Astrocyte of the spinal cord (primary cell): Measurements from ENCODE around the gene PALLD.

Source experiments
- DNase-seq: peaks from one replicate; pipeline ENCODE4 v3.0.0; 2011; ENCODE audit warnings: low read depth, low spot score
- H3K4me3 ChIP-seq: 2 replicates; pipeline ENCODE4 v1.5.1; 2011; ENCODE audit warnings: low read depth, mild to moderate bottlenecking, low read length, moderate library complexity
- CTCF ChIP-seq: IDR thresholded peaks from 2 replicates; pipeline ENCODE4 v1.5.1; 2012; ENCODE audit warnings: low read depth, mild to moderate bottlenecking, low read length, inconsistent platforms
- in situ Hi-C: cut with HindIII; loops from 2 replicates; pipeline ENCODE4 v1.10.0; 2017; ENCODE audit warnings: low sequenced_read_pairs

The PALLD gene

GRCh38 chr4:168529257-168529656, 32.4 kb downstream of the PALLD start:
- in situ Hi-C loops, result no loop called here
- H3K4me3 ChIP-seq, result no peak overlapping the region
- DNase-seq, result no peak
- no peak for TF ChIP-seq CTCF

GRCh38 chr4:168531305-168531704, 34.5 kb downstream of the PALLD start:
- no peak for TF ChIP-seq CTCF
- no peak for DNase-seq
- H3K4me3 ChIP-seq, result no peak overlapping the region
- in situ Hi-C loops, result no loop called here

GRCh38 chr4:168534535-168534934, 37.7 kb downstream of the PALLD start:
- no peak overlapping the region for H3K4me3 ChIP-seq
- DNase-seq, result no peak
- in situ Hi-C loops, result no loop called here
- TF ChIP-seq CTCF, result no peak

- in situ Hi-C loops, result no loop called here
- DNase-seq, result no peak
- no peak for TF ChIP-seq CTCF
- no peak overlapping the region for H3K4me3 ChIP-seq
Observed at GRCh38 chr4:168535689-168536088, 38.8 kb downstream of the PALLD start.

GRCh38 chr4:168536448-168536847, 39.6 kb downstream of the PALLD start:
- in situ Hi-C loops, result no loop called here
- no peak for TF ChIP-seq CTCF
- no peak overlapping the region for H3K4me3 ChIP-seq
- no peak for DNase-seq

GRCh38 chr4:168537086-168537485, 40.2 kb downstream of the PALLD start:
- no peak for DNase-seq
- H3K4me3 ChIP-seq, result no peak overlapping the region
- no peak for TF ChIP-seq CTCF
- in situ Hi-C loops, result no loop called here

GRCh38 chr4:168537571-168537970, 40.7 kb downstream of the PALLD start:
- in situ Hi-C loops, result no loop called here
- no peak overlapping the region for H3K4me3 ChIP-seq
- no peak for TF ChIP-seq CTCF
- DNase-seq, result no peak
